Measurements from ENCODE around the gene BMP6. TPM values are rescaled to one million over a fixed set of nuclear protein-coding genes. Genes with fewer than 3 reads are reported as not detected.
"Not testable (repeated sequence)": the region's sequence is repeated elsewhere in the genome, so short reads cannot be mapped to it uniquely, and the experiment has no call there.

BMP6 gene
- total and polyA plus RNA-seq, 5 experiments from 2014 or later: not detected

DNA sequence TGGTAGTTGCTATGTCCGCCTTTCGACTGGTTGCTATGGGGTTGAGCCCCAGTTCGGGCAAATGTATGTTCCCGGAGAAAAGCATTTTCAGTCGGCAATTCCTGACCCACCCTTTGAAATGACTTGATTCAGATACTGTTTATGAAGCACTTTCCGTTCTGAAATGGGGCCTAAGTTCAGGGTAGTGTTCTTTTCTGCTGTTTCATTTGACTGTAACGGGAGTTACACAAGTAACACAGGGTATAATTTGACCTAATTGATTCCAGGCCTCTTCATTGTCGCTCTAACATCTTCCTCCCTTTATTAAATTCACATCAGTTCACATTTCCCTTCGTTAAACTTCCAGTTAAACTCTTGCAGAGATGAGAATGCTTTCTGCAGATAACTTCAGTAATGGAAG is 85.5 kb downstream of the BMP6 start:
- Mint-ChIP-seq H3K27ac (peak overlapping the region in 1 of 10 donors; percentile 54), H3K27me3 (peaks cover 1 to 15% (median 8%) of the 10 kb centered on the region in 5 donors), H3K4me1 (no peaks in the 10 kb centered on the region), H3K9me3 (no peaks in the 10 kb centered on the region), H3K36me3 (no peaks in the 10 kb centered on the region), H3K4me3 (no peak overlapping the region)
- POLR2A ChIA-PET: no interaction called here
- no peak for DNase-seq
- ATAC-seq: no peak

GRCh38 chr6:7812623-7813022 is 86.7 kb downstream of the BMP6 start:
- no peaks in the 10 kb centered on the region for H3K36me3 Mint-ChIP-seq
- POLR2A ChIA-PET: no interaction called here
- H3K4me3 Mint-ChIP-seq: no peak overlapping the region

DNA sequence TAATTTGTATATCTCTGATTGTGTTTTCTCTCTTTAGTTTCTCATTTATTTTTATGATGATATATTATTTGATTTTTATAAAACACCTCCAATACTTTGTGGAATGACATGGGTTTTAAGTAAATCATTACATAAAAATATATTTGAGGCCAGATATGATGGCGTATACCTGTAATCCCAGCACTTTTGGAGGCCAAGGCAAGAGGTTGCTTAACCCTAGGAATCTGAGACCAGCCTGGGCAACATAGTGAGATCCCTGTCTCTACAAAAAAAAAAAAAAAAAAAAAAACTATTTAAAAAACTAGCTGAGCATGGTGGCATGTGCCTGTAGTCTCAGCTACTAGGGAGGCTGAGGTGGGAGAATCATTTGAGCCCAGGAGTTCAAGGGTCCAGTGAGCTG is 87.3 kb downstream of the BMP6 start:
- DNase-seq (no peak), ATAC-seq (no peak)
- Mint-ChIP-seq H3K27me3 (peaks cover 3 to 14% (median 6%) of the 10 kb centered on the region in 5 donors), H3K4me3 (no peak overlapping the region), H3K27ac (no peak overlapping the region), H3K9me3 (no peaks in the 10 kb centered on the region), H3K4me1 (no peaks in the 10 kb centered on the region), H3K36me3 (no peaks in the 10 kb centered on the region)
- POLR2A ChIA-PET: no interaction called here

More at GRCh38 chr6:7812623-7813022, 86.7 kb downstream of the BMP6 start:
- Mint-ChIP-seq H3K27ac (no peak overlapping the region), H3K27me3 (peaks cover 3 to 15% (median 6%) of the 10 kb centered on the region in 5 donors), H3K9me3 (no peaks in the 10 kb centered on the region), H3K4me1 (no peaks in the 10 kb centered on the region)
- no peak for DNase-seq
- no peak for ATAC-seq

DNA sequence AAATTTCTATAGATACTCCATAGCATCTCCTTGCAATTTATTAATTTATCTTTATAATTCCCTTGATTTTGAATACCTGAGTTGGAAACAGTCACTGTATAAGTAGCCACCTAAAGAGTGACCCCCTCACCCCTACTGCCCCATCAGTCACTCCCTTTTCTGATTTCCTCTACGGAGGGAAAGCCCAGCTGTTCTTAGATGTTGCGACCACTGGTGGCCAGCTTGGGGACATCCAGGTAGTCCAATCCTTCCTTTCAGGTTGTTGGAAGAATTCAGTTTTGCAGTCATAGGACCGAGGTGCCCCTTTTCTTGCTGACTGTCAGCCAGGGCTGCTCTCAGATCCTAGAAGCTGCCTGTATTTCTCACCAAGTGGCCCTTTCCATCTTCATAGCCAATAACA is 87.8 kb downstream of the BMP6 start:
- ATAC-seq (no peak), DNase-seq (no peak)
- no peaks in the 10 kb centered on the region for H3K36me3 Mint-ChIP-seq
- no peaks in the 10 kb centered on the region for H3K4me1 Mint-ChIP-seq
- no peaks in the 10 kb centered on the region for H3K9me3 Mint-ChIP-seq
- POLR2A ChIA-PET: no interaction called here
- no peak overlapping the region for H3K4me3 Mint-ChIP-seq
- no peak overlapping the region for H3K27ac Mint-ChIP-seq
- H3K27me3 Mint-ChIP-seq: peaks cover 4 to 14% (median 6%) of the 10 kb centered on the region in 5 donors

DNA sequence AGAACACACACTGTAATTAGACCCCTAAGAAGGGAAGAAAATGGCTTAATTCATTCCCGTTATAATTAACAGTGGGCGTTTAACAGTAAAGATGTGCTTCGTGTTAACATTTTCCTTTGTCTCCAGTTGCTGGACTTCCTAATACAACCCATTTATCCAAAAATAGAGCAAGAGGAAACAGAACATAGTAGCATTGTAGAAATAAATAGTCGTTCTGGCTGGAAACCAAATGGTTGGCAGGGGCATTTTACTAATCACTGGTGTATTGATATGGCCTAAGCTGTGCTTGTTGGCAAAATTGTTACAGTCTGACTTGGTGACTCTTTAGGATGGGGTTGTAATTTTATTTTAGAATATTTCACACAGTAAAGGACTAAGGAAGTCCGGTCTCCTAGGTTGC is 89.8 kb downstream of the BMP6 start:
- no peaks in the 10 kb centered on the region for H3K36me3 Mint-ChIP-seq

DNA sequence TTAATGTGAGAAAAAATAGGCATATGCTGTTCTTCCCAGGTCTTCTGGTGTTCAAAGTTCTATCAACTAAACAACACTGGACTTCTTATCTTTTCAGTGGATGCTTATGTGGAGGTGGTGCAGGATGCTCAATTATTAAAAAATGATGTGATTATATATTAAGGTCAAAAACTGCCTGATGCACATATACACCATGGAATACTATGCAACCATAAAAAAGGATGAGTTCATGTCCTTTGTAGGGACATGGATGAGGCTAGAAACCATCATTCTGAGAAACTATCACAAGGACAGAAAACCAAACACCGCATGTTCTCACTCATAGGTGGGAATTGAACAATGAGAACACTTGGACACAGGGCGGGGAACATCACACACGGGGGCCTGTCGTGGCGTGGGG is 91.3 kb downstream of the BMP6 start:
- H3K4me1 Mint-ChIP-seq, H3K36me3 Mint-ChIP-seq, POLR2A ChIA-PET, H3K4me3 Mint-ChIP-seq, ATAC-seq, H3K27ac Mint-ChIP-seq, H3K9me3 Mint-ChIP-seq, DNase-seq: not testable (repeated sequence)
- H3K27me3 Mint-ChIP-seq: peaks cover 0 to 17% (median 2%) of the 10 kb centered on the region in 5 donors

More for the DNA sequence above, 89.8 kb downstream of the BMP6 start:
- Mint-ChIP-seq H3K9me3 (no peaks in the 10 kb centered on the region), H3K4me3 (no peak overlapping the region), H3K4me1 (no peaks in the 10 kb centered on the region), H3K27me3 (peaks cover 0 to 10% (median 2%) of the 10 kb centered on the region in 5 donors), H3K27ac (no peak overlapping the region)
- ATAC-seq: no peak
- no peak for DNase-seq
- POLR2A ChIA-PET: no interaction called here

DNA sequence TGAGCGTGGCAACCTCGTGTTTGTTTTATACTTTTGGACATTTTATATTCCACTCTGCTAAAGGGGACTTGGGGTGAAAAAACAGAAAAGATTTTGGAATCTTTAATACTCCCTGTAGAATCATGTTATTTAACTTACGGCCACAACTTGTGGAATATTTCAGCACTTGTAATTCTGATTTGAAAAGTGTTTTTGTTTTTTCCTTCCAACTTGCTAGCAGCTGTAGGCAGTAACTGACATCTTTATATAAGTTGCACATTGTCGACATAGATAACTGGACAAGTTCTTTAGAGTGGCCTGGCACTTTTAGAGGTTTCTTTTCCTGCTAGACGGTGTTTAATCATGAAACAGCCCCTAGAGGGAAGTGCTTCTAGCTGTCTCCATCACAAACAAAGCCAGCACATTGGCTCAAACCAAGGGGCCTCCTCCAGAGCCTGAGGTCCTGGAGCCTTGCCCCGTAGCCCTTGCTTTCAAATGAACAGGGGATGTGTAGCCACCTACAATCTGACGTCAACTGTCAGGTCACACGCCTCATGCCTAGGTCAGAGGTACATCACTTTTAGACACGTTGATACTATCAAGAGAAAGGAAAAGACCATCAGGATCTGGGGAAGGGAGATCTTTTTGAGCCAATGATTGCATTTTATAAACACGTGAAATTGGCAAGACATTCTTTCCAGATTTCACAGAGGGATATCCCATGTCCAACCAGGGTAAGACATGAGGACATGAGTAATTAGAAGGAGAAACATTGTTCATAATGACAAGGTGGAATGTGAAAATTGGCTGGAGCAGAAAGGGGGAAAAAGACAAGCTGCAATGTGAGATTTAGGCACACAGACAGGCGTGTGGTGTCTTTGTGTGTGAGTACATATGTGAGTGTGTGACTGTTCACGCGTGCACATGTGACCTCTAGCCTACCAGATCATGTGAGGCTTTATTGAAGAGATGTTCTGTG is 92.6 kb downstream of the BMP6 start:
- peaks cover 0 to 2% (median 0%) of the 10 kb centered on the region in 9 donors for H3K9me3 Mint-ChIP-seq
- DNase-seq (no peak), ATAC-seq (no peak)
- H3K27ac Mint-ChIP-seq: no peak overlapping the region
- no peak overlapping the region for H3K4me3 Mint-ChIP-seq
- no peaks in the 10 kb centered on the region for H3K4me1 Mint-ChIP-seq
- POLR2A ChIA-PET: no interaction called here
- no peaks in the 10 kb centered on the region for H3K36me3 Mint-ChIP-seq
- peaks cover 7 to 22% (median 13%) of the 10 kb centered on the region in 5 donors for H3K27me3 Mint-ChIP-seq

DNA sequence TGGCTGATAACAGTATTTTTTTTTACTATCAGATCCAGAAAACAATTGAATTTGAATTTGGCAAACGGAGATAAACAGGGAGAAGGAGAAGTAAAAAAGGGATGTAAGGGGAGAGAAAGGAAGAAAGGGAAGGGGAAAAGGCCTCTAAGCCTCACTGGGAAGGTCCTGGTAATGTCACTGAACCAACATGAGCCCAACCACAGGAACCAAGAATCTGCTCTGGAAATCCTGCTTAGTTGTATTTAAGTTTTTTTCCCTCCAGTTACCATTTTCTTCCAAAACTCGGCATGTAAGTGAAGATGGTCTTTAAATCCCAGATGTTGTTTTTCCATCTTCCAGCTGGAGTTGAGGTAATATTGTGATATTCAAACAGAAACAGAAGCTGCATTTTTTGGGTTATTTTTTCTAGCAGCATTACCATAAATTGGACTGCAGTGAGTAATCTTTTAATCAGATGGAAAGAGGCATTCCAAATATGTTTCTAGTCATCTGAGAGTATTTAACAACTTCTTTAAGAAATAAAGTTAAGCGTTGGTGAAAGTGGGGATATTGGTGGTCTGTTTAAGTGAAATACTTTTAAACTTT is 93.6 kb downstream of the BMP6 start:
- Mint-ChIP-seq H3K4me1 (no peaks in the 10 kb centered on the region), H3K4me3 (no peak overlapping the region), H3K36me3 (no peaks in the 10 kb centered on the region), H3K27ac (no peak overlapping the region), H3K9me3 (peaks cover 0 to 2% (median 0%) of the 10 kb centered on the region in 9 donors), H3K27me3 (peaks cover 10 to 23% (median 18%) of the 10 kb centered on the region in 5 donors)
- POLR2A ChIA-PET: no interaction called here
- DNase-seq (no peak), ATAC-seq (no peak)

DNA sequence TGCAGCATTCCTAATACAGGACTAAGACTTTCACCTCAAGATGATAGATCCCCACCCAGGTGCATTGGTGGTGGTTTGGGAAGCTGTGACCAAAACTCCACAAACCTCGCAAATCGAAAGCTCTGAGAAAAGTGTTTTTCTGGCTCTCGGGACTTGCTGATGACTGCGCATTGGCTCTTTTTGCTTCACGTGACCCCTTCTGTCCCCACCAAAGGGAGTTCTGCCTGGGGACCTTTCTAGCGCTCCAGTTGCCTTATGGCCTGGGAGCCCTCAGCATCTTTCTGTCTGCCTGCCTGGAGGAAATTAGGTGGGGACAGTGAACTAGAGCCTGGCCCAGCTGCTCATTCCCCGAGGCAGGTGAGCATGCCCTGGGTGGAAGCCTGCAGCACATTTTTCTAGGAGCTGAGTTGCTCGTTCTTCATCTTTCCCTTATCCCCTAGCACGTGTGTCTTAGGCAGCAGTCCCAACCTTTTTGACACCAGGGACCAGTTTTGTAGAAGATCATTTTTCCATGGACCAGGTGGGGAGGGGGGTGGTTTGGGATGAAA is 94.5 kb downstream of the BMP6 start:
- Mint-ChIP-seq H3K27ac (no peak overlapping the region), H3K27me3 (peaks cover 12 to 29% (median 18%) of the 10 kb centered on the region in 5 donors), H3K9me3 (peaks cover 0 to 2% (median 0%) of the 10 kb centered on the region in 9 donors), H3K4me1 (no peaks in the 10 kb centered on the region), H3K36me3 (no peaks in the 10 kb centered on the region), H3K4me3 (no peak overlapping the region)
- ATAC-seq: no peak
- POLR2A ChIA-PET: no interaction called here
- DNase-seq: no peak

DNA sequence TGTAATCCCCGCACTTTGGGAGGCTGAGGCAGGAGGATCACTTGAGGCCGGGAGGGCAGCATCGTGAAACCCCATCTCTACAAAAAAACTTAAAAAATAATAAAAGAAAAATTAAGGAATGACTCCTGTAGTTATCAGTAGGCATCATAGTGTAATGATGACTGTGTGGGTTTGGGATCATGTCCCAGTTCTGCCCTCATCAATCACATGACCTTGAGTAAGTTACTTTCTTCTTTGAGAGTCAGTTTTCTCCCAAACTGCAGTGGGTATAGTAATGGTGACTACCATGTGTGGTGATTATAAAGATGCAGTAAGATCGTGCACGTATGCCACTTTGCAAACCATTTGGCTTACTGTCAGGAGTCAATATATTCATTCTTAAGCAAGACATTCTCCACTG is 95.5 kb downstream of the BMP6 start:
- ATAC-seq: no peak
- no peak overlapping the region for H3K27ac Mint-ChIP-seq
- H3K27me3 Mint-ChIP-seq: peaks cover 12 to 38% (median 20%) of the 10 kb centered on the region in 5 donors
- no peak for DNase-seq
- no peak overlapping the region for H3K4me3 Mint-ChIP-seq
- H3K9me3 Mint-ChIP-seq: peaks cover 0 to 2% (median 0%) of the 10 kb centered on the region in 9 donors
- no peaks in the 10 kb centered on the region for H3K36me3 Mint-ChIP-seq
- H3K4me1 Mint-ChIP-seq: no peaks in the 10 kb centered on the region
- POLR2A ChIA-PET: no interaction called here

DNA sequence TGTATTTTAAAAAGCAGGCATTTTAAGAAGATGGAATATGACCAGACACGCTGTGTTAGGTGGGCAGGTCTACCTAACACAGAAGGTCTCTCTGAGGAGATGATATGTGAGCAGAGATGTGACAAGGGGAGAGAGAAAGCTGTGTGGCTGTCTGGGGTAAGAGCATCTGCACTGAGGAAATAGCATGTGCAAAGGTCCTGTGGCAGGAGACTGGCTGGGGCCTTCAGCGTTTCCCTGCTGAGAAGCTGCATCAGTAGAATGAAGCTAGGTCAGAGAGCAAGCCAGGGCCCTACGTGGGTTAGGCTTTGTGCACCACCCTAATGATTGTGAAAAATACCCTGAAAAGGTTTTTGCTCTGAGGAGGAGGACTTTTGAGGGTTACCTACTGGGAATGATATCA is 97.7 kb downstream of the BMP6 start:
- Mint-ChIP-seq H3K27ac (no peak overlapping the region), H3K27me3 (peaks cover 12 to 39% (median 24%) of the 10 kb centered on the region in 5 donors), H3K4me1 (no peaks in the 10 kb centered on the region), H3K9me3 (peaks cover 0 to 2% (median 0%) of the 10 kb centered on the region in 9 donors), H3K4me3 (no peak overlapping the region), H3K36me3 (no peaks in the 10 kb centered on the region)
- no peak for DNase-seq
- POLR2A ChIA-PET: no interaction called here
- ATAC-seq: no peak

DNA sequence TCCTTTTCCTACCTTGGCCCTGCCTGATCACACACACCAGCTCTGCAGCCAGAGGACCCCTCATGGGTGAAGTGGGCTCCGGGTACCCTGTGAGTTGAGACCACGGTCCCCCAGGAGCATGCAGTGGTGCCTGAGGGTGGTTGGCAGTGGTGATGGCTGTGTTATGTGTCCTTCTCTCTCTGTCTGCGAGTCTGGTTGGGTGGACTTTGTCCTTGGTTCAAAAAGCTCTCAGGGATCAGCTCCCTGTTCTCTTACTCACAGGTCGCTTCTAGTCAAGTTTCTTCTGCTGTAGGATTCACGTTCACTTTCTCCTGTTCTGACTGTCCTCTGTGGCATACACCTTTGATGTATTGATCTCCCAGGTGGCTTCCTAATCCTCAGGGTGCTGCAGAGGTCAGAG is 100.1 kb downstream of the BMP6 start:
- Mint-ChIP-seq H3K9me3 (peaks cover 0 to 11% (median 7%) of the 10 kb centered on the region in 9 donors), H3K4me3 (no peak overlapping the region), H3K27me3 (peaks cover 12 to 50% (median 30%) of the 10 kb centered on the region in 5 donors), H3K36me3 (peaks cover 0 to 5% (median 0%) of the 10 kb centered on the region in 3 donors), H3K27ac (no peak overlapping the region), H3K4me1 (no peaks in the 10 kb centered on the region)
- ATAC-seq (no peak), DNase-seq (no peak)
- POLR2A ChIA-PET: no interaction called here

GRCh38 chr6:7827142-7827541 is 101.2 kb downstream of the BMP6 start:
- ATAC-seq: no peak
- H3K9me3 Mint-ChIP-seq: peaks cover 0 to 12% (median 7%) of the 10 kb centered on the region in 9 donors
- H3K27ac Mint-ChIP-seq: no peak overlapping the region
- H3K36me3 Mint-ChIP-seq: peaks cover 0 to 5% (median 0%) of the 10 kb centered on the region in 3 donors
- no peak for DNase-seq
- no peaks in the 10 kb centered on the region for H3K4me1 Mint-ChIP-seq
- POLR2A ChIA-PET: no interaction called here
- H3K4me3 Mint-ChIP-seq: no peak overlapping the region
- peaks cover 14 to 61% (median 25%) of the 10 kb centered on the region in 5 donors for H3K27me3 Mint-ChIP-seq

Measured in naive thymus-derived CD8-positive, alpha-beta T cell (primary cell).